Hematopoietic multipotent progenitor cell treated with erythropoietin and hydrocortisone succinate and interleukin-3 and kit ligand, for 6 days (in vitro differentiated cells): ENCODE results near the gene MVB12B.
"Not testable (repeated sequence)": the region's sequence is repeated elsewhere in the genome, so short reads cannot be mapped to it uniquely, and the experiment has no call there.

Experiments used
- DNase-seq: peaks from one replicate; pipeline ENCODE4 v3.0.0-alpha.2; 2015

The MVB12B gene, protein sequence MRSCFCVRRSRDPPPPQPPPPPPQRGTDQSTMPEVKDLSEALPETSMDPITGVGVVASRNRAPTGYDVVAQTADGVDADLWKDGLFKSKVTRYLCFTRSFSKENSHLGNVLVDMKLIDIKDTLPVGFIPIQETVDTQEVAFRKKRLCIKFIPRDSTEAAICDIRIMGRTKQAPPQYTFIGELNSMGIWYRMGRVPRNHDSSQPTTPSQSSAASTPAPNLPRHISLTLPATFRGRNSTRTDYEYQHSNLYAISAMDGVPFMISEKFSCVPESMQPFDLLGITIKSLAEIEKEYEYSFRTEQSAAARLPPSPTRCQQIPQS

DNA sequence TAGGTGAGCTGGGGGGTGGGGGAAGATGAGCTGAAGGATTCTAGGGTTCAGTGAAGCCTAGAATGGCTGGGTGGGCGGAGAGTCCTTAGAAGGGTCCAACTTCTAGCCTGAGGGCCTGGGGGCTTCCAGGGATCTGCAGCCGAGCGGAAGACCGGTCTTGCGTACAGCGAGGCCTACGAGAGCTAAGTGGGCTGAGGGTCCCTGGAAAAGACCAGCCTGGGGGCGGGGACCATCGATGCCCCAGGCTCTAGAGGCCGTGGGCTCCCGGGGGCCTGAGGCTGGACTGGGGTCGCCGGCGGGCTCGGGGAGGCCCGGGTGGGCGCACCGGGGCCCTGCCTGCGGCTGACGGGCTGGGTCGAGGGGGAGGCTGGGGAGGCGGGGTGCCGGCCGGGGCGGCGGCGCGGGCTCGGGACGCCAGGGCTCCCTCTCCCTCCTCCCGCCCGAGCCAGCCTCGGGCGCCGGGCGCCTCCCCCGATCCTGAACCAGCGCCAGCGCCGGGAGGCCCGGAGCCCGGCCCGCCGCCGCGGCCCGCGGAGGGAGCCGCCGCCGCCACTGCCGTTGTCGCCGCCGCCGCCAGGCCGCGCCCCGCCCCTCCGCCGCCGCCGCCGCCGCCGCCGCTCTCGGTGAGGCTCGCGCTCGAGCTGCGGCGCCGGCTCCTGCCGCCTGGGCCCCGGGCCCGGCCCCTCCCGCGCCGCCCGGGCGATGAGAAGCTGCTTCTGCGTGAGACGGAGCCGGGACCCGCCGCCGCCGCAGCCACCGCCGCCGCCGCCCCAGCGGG is at the start of gene MVB12B:
Gene MVB12B, plus strand, starts transcription at position 602 of the 778 bp plus-strand sequence. Its CDS starts 101 bp downstream, at position 703.
- DNase-seq: peak; percentile 38

DNA sequence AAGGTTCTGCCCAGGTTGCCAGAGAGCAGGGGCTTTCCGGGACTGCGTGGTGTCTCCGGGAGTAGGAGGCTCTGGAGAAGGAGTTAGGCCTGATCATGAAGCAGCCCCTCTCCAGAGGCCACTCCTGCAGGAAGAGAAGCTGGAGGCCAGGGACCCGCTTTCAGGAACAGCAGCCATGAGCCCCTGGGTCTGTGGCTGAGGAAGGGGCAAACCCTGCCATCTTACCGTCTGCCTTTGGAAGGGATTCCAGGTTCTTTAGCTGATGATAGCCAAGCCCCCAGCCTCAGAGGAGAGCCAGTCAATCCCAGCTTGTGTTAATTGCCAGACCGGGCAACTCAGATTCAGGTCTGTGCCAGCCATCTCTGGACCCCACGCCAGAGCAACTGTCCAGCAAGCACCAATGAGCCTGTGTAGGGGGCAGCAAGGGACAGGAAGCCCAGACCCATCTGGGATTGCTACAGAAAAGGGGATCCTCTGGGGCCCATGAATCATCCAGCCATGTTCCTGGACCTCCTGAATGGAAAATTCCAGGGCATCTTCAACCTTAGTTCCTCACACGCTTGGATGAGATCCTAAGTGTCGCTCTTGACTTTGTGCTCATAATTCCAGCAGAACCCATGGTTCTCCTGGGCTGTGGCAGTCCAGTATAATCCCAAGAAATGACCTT is 42.7 kb upstream of the MVB12B start:
- DNase-seq: no peak

DNA sequence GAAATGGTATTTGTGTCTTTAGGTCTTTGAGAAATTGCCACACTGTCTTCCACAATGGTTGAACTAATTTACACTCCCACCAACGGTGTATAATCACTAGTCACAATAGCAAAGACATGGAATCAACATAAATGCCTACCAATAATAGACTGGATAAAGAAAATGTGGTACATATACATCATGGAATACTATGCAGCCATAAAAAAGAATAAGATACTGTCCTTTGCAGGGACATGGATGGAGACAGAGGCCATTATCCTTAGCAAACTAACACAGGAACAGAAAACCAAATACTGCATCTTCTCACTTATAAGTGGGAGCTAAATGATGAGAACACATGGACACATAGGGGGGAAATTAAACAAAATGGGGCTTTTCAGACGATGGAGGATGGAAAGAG is 41.0 kb upstream of the MVB12B start:
- not testable (repeated sequence) for DNase-seq

DNA sequence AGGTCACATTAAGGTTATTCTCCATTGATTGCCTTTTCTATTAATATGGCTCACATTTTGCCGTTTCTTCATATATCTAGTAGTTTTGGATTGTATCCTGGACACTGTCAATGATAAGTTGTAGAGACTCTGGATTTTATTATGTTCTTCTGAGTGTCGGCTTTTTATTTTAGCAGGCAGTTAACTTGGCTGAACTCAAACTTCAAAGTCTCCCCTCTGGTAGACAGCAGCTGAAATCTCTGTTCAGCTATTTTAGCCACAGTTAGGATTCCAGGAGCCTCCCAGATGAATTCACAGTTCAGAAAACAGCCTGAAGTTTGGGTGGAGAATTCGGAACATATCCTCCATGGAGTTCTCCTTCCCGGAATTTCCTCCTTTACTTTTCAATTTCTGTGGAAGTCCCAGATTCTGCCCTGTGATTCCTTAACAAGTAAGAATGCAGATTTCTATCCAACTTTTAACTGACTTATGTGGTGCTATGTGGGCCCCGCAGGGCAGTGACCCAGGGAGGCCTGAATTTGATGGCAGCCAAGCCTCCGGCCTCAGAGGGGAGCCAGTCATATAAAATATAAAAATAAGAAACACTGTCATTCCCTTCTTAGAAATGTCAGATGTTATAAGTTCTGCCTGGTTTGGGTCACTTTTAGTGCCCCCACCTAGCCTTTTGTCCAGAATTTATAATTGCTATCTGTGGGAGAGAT is 39.3 kb upstream of the MVB12B start:
- no peak for DNase-seq

DNA sequence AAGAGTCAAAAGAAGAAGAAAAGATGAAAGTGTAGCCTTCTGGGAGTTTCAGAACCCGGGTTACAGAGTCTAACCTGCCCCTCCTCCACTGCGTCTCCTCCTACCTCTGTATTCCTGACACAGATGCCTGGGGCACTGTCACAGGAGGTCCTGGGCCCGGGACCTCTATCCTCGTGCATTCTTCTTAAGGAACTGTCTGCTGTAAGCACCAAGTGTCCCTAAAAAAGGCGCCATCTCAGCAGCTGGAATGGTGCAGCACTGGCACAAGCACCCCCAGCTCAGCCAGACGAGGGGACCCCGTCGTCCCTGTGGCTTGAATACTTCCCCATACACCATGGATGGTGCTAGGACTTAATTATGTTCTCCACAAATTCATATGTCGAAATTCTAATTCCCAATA is 35.8 kb upstream of the MVB12B start:
- no peak for DNase-seq

DNA sequence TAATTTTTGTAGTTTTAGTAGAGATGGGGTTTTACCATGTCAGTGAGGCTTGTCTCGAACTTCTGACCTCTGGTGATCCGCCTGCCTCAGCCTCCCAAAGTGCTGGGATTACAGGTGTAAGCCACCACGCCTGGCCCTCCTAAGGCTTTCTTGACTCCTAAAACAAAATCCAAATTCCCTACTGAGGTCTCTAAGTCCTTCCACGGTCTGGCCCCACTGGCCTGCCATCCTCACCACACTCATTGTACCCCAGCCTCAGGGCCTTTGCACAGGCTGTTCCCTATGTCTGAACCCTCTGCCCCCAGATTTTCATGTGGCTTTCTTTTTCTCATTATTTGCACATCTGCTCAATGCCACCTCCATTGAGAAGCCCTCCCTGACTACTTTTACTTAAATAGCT is 34.7 kb upstream of the MVB12B start:
- DNase-seq: no peak

DNA sequence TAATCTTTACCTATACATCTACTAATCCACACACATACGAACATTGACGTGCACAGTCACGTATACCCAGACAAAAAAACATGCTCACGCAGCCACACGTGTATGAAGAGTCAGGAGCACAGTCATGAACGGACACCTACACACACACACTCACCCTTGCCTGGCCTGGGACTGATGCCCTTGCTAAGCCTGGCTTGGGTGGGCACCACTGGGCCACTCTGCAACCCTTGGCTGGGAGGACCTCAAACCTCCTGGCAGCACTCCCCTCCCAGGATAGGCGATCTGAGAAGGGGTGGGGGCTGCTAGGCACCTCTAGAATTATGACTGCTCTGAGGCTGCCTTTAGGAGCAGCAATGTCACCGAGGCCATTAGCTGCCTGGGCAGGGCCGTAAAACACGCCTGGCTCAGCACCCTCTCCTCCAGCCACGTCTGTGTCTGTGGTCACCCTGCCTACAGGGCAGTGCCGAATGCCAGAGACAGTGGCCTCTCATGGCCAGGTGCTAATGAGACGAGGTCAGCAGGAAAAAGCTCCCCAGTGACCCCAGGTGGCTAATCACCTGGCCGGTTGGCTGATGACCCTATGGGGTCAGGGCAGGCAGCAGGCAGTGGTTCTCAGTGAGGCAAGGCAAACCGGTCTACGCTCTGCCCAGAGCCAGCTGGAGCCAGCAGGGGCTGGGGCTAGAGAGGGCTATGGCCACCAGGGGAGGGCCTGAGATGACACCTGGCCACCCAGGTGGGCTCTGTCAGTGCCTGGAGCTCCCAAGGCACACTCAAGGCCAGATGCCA is 33.7 kb upstream of the MVB12B start:
- no peak for DNase-seq

DNA sequence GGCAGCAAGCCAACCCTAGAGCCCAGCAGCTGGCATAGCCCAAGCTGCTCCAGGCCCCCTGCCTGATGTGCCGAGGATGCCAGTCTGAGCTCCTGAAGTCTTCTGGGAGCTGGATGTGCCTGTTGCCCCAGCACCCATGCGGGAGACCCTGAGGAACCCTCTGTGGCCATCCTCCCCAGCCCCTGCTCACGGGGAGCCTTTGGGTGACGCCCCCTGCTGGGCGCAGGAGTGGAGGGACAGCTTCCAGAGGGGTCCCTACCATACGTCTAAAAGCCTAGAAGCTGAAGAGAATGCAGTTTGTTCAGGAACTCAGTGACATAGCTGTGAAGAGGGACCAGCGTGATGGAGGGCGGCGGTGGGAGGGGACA is 33.1 kb upstream of the MVB12B start:
- DNase-seq: peak; percentile 24

DNA sequence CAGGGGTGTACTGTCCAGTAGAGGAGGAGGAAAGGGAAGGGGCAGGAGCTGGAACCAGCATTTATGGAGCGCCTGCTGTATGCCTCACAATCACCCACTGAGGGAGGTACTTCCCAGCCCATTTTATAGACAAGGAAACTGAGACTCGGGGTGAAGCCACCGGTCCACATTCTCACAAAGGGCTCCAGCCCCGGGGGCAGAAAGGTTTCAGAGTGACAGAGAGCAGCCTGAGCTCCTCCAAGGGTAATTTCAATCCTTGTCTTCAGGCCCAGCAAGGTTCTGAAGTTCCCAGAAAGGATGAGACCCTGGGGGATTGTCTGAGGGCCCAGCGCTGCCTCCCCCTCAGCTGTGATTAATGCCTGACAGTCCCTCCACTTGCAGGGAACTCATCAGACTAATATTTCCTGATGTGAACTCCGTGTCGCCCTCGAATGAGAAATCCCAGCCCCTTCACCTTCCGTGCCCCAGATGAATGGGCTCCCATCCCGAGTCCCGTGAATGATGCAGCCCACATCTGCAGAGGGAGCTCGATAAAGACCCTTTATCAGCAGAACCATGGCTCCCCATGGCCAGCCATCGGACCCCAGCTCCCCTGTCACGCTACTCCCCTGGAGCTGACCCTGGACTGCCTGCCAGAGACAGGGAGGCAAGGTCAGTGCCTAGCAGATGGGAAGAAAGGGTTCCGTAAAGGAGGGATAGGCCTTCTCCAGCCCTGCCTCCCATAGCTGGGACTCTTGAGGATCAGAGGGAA is 32.1 kb upstream of the MVB12B start:
- no peak for DNase-seq

DNA sequence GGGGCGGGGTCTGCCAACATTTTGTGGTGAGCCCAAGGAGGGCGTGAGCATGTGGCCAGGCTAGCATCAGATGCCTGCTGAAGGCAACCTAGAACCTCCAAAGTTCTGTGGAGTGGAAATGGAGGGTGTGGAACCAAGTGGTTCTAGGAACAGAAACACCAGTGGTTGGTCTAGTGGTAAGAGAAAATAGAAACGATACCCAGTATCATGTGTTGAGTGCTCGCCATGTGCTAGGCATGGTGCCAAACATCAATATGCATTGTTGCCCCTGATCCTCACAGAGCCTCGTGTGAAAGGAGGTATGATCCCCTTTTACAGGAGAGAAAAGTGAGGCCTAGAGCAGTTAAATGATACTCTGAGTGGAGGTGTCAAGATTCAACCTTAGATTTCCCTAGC is 31.5 kb upstream of the MVB12B start:
- no peak for DNase-seq

DNA sequence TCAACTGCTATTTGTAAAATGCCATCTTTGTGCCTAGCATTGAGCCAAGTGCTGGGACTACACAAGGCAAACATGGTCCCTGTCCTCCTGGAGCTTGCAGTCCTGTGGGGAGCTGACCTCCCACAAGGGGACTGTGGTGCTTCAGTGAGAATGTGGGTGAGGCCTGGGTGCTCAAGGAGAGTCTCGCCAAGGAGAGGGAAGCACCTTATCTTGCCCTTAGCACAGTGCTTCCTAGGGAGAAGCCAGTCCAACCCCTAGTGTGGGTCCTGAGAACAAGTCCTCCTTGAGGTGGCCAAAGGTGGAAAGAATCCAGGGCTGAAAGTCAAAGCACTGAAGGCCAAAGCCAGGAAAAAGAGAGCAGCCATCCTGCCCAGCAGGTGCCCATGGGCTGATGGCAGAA is 31.1 kb upstream of the MVB12B start:
- DNase-seq: no peak

DNA sequence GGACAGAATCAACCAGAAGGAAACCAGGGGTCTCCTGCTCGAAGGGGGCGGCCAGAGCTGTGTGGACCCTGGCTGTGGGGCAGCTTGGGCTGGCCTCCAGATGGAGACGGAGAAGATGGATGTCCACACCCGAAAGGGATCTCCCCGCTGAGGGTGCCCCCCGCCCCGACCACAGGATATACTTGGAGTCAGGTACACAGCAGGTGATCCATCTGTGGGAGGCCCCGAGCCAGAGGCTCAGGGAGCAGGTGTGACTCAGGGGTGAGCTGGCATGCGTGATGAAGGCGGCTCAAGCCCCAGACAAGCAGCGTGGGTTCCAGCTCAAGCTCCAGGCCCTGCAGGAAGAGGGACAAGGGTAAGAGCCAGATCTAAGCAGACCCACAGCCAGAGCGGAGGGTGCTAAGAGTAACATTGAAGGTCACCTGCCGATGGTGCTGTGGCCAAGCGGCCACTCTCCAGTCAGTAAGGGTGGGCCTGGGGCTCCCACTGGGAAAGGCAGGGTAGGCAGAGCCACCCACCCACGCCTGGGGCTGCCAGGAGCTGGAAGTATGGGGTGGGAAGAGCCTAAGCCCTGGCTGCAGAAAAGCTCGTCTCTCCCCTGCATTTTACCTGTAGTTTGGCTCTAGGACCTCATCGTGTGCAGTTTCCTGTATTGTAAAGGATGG is 30.6 kb upstream of the MVB12B start:
- DNase-seq: no peak

DNA sequence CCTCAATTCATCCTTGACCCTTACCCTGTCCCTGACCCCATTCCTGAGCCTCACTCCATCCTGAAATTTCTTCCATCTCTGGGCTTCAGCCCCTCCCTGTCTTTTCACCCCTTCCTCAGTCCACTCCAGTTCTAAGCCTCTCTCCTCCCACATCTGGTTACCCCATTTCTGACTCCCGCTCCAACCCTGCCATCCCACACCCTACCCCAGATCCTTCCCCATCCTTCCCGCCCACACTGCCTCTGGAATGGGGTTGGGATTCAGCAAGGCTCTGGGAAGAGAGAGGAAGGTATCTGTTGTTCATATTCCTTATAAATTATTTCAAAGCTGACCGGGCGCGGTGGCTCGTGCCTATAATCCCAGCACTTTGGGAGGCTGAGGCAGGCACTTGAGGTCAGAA is 29.9 kb upstream of the MVB12B start:
- DNase-seq: no peak

DNA sequence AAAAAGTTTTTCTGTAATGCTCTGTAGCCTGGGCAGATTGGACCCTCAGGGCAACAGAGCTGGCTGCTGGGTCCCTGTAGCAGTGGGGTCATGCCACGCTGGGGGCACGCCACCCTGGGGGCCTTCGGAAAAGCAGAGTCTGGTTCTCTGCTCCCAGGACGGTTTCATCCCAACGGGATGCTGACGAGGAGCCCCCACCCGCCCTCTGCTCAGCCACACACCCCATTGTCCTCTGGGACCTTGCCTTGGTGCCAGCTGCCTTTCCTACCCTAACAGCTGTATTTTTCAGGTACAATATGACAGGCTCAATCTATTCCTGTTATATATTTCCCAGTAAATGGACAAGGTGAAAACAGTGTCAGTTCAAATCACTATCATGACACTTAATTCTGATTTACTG is 29.0 kb upstream of the MVB12B start:
- no peak for DNase-seq

DNA sequence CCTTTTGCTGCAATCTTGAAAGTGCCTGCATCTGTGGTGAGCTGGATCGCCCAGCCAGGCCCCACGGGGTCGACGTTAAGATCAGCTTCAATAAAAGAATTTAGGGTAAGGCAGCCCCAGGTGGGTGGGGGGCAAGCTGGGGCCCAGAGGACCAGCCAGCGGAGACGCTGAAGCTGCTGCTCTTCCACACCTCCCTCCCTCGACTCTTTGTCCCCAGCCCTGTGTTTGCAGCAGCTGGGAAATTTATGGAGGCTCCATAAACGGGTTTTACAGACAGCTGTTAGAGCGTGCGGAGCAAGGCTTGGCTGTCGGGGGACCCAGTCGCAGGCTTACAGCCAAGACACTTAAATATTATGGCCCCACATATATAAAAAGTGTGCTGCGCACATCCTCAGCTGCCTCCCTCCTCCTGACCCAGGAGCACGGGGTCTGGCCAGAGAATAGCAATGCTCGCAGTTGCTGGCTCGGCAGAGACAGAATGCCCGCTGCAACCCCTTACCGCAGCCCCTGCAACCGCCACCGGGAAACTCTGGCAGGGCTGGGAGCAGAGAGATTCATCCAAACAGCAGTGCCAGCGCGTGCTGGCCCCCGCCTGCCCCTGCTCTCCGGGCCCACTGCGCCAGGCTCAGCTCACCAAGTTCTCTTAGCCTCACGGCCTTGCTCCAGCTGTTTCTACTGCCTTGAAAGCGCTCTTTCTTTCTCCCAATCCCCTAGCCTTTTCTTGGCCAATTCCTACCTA is 28.4 kb upstream of the MVB12B start:
- DNase-seq: no peak

DNA sequence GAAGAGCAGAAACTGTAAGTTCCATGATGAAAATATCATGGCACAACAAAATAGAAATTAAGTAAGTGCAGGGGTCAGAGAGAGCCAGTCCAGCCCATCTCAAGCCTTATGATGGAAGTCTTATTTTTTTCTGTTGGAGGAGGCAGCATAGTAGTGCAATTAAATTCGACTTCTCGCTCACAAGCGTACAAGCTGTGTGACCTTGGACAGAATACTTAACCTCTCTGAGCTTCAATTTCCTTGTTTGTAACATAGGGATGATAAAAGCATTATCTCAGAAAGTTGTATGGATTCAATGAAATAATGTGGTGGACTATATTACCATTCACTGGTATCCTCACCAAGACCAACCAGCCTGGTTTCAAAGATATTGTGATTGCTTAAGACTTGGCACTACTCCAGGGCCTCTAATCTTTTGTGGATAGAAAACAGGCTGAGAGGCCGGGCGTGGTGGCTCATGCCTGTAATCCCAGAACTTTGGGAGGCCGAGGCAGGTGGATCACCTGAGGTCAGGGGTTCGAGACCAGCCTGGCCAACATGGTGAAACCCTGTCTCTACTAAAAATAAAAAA is 26.8 kb upstream of the MVB12B start:
- DNase-seq: peak; percentile 62

DNA sequence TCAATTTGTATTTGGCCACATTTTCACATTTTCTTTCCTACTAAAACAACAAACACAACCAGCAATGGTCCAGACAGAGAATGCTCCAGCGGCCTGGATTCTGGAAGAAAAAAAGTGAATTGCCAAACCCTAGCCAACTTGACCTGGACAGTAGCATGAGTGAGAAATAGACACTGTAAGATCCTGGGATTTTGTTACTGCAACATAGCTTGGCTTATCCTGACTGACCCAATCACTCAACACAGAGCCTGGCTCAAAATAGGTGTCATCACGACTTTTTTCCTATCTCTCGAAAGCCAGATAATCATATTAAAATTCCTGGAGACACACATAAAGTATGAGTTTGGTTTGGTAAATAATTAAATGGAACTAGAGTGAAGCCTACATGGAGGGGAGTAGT is 25.4 kb upstream of the MVB12B start:
- DNase-seq: no peak

DNA sequence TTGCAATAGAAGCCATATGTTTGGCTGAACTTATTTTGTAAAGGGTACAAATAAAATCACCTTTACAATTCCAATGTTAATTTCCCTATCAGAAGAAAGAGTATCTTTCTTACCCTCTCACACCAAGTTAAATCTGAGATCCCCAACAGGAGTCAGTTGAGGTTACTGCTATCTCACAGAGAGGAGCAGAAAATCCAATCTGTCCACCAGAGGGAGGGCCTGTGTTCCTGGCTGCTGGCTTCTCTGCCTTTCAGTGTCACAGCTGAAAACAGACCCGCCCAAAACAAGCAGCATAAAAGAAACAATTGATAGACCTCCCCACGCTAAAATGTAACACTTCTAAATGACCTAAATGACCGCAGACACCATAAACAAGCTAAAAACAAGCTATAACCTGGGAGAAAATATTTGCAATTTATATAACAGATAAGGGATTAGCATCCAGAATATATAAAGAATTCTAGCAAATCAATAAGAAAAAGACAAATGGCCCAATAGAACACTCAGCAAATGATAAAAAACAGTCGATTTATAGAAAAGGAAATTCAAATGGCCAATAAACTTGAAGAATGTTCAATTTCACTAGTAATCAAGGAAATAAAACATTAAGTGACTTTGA is 24.5 kb upstream of the MVB12B start:
- DNase-seq: peak; percentile 81

DNA sequence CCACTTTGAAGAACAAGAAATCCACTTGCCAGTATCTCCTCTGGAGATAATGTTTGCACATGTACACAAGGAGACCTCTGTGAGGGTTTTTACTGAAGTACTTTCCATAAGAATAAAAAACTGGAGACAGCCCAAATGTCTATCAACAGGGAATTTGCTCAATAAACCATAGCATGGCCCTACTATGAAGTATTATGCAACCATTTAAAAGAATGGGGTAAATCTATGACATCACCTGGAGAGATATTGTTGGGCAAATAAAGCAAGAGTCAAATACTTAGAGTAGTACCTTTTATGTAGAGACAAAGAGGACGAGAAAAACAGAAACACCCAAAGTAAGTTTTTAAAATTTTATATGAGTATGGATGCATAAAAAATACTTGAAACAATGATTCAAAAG is 23.9 kb upstream of the MVB12B start:
- DNase-seq: no peak

DNA sequence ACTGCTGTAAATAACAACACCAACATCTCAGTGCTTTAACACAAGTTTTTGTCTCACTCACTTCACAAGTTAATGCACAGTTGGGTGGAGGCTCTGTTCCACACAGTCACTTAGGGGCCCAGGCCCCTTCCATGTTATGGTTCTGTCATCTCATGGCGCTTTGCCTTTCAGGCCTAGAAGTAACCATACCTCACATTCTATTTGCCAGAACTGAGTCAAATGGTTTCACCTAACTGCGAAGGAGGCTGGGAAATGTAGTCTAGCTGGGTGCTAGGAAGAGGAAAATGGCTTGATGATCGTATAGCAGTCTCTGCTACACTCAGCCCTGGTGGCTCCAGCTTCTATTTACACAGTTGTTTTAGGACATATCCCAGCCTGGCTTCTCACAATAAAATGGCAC is 23.1 kb upstream of the MVB12B start:
- DNase-seq: no peak
